Measurements from ENCODE around the gene PCDH9. TPM values are rescaled to one million over a fixed set of nuclear protein-coding genes. Genes with fewer than 3 reads are reported as not detected.

The PCDH9 gene
- total and polyA plus RNA-seq, 12 donors = 2.9 to 32.0 (median 15.4) TPM

GRCh38 chr13:67014399-67014798, 215.7 kb downstream of the PCDH9 start:
- Histone ChIP-seq H3K4me3 (no peak overlapping the region), H3K4me1 (no peaks in the 10 kb centered on the region), H3K36me3 (no peaks in the 10 kb centered on the region), H3K27ac (no peak overlapping the region), H3K9me3 (no peaks in the 10 kb centered on the region), H3K27me3 (no peaks in the 10 kb centered on the region)
- ATAC-seq (no peak), DNase-seq (no peak)
- no peak for TF ChIP-seq CTCF (IDR thresholded peaks at IDR 0.05)
- intact Hi-C loops (cut with DNase I) = no loop called here
- 90 to 93% methylated on average over 1 of the region's 1 CpG for WGBS, 2 donors

- no peak for DNase-seq
Observed at GRCh38 chr13:67013709-67014108, 216.4 kb downstream of the PCDH9 start.

GRCh38 chr13:67008075-67008668, 222.0 kb downstream of the PCDH9 start:
- H3K36me3 ChIP-seq = no peaks in the 10 kb centered on the region
- intact Hi-C loops (cut with DNase I) = no loop called here
- TF ChIP-seq CTCF (IDR thresholded peaks at IDR 0.05) = no peak
- WGBS, 2 donors = 94 to 95% methylated on average over 1 of the region's 1 CpG
- H3K4me1 ChIP-seq = no peaks in the 10 kb centered on the region
- ATAC-seq = no peak
- H3K4me3 ChIP-seq = no peak overlapping the region
- H3K27me3 ChIP-seq = no peaks in the 10 kb centered on the region
- H3K9me3 ChIP-seq = no peaks in the 10 kb centered on the region
- no peak for DNase-seq
- H3K27ac ChIP-seq = no peak overlapping the region

More at GRCh38 chr13:67013709-67014108, 216.4 kb downstream of the PCDH9 start:
- ATAC-seq = no peak
- Histone ChIP-seq H3K36me3 (no peaks in the 10 kb centered on the region), H3K27ac (no peak overlapping the region), H3K27me3 (no peaks in the 10 kb centered on the region), H3K4me1 (no peaks in the 10 kb centered on the region), H3K4me3 (no peak overlapping the region), H3K9me3 (no peaks in the 10 kb centered on the region)
- TF ChIP-seq CTCF (IDR thresholded peaks at IDR 0.05) = no peak
- intact Hi-C loops (cut with DNase I) = no loop called here
- 81 to 83% methylated on average over 2 of the region's 2 CpGs for WGBS, 2 donors

GRCh38 chr13:67004511-67004910, 225.6 kb downstream of the PCDH9 start:
- Histone ChIP-seq H3K4me3 (no peak overlapping the region), H3K27ac (no peak overlapping the region), H3K4me1 (no peaks in the 10 kb centered on the region), H3K27me3 (no peaks in the 10 kb centered on the region), H3K36me3 (no peaks in the 10 kb centered on the region), H3K9me3 (no peaks in the 10 kb centered on the region)
- DNase-seq (no peak), ATAC-seq (no peak)
- TF ChIP-seq CTCF (IDR thresholded peaks at IDR 0.05) = no peak
- WGBS, 2 donors = 100% methylated on average over 1 of the region's 1 CpG
- intact Hi-C loops (cut with DNase I) = no loop called here
